Activated CD4-positive, alpha-beta T cell treated with anti-CD3 and anti-CD28 coated beads, Interleukin-2, amount 10 ng/mL, durations not matched to agents 24 days and 14 days (primary cell): ENCODE results near the gene GGN. TPM values are rescaled to one million over a fixed set of nuclear protein-coding genes. Genes with fewer than 3 reads are reported as not detected.

Source experiments
- DNase-seq: peaks from one replicate; pipeline ENCODE4 v3.0.0; 2022
- H3K27ac Mint-ChIP-seq: one replicate; pipeline ENCODE4 v1.8.0; 2022; ENCODE audit warnings: mild to moderate bottlenecking, mixed read lengths
- H3K27me3 Mint-ChIP-seq: one replicate; pipeline ENCODE4 v1.8.0; 2022; ENCODE audit warnings: mixed read lengths
- H3K36me3 Mint-ChIP-seq: one replicate; pipeline ENCODE4 v1.8.0; 2022; ENCODE audit warnings: low read depth, mild to moderate bottlenecking, mixed read lengths
- H3K4me1 Mint-ChIP-seq: one replicate; pipeline ENCODE4 v1.8.0; 2021; ENCODE audit warnings: mixed read lengths
- H3K4me3 Mint-ChIP-seq: one replicate; pipeline ENCODE4 v1.8.0; 2022; ENCODE audit warnings: mild to moderate bottlenecking, moderate library complexity, mixed read lengths
- H3K9me3 Mint-ChIP-seq: one replicate; pipeline ENCODE4 v1.8.0; 2021; ENCODE audit warnings: mixed read lengths
- intact Hi-C: fragments of 100-400 bp; cut with micrococcal nuclease; formaldehyde crosslinking; loops from one replicate; pipeline ENCODE4 v1.15.1; 2023
- total RNA-seq: library from RNA; stranded (reverse); gene quantifications from 2 replicates; pipeline ENCODE4 v1.2.3, GENCODE V29; 2022

The GGN gene
- total RNA-seq, 1 donor from 2014 or later, result 1.0 TPM

GRCh38 chr19:38388349-38389100 is 691 bp upstream of the GGN start, which contains the start of gene SPRED3:
Gene SPRED3, plus strand, starts transcription at chr19:38388697. Its CDS starts 1,606 bp downstream, at chr19:38390303.
- Mint-ChIP-seq H3K36me3 (peaks cover 17% of the 10 kb centered on the region), H3K4me1 (peaks cover 19% of the 10 kb centered on the region), H3K27me3 (peaks cover 24% of the 10 kb centered on the region), H3K9me3 (no peaks in the 10 kb centered on the region), H3K4me3 (peak within 1 kb of the TSS; percentile 90), H3K27ac (peak within 1 kb of the TSS; percentile 72)
- intact Hi-C loops, result loop anchor here (1.0 kb wide), 1 partner anchor 52 kb away; no protein-coding TSS in a partner anchor
- DNase-seq, result no peak

DNA sequence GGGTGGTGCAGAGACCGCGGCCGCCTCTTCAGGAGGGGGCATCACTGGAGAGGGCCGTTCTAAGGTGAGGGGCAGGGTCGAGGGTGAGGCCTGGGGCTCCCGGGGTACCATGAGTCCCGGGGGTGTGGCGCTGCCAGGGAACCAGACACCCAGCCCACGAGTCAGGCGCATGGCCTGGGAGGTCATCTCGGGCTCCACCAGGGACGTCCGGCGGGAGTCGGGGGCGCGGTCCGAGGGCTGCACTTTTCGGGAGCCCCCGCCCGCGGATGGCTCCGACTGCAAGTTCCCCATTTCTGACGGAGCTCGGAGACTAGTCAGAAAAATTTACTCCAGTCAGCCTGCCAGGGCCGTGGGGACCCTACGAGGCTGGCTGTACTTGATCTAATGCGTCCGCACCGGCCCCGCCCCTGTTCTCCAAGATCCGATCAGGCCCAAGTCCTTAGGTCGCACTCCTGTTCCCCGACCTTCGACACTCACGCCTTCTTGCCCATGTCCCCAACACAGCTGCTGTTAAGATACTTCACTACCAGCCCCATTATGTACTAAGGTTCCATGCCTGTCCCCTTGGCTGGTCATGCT is 774 bp downstream of the GGN start:
- intact Hi-C loops, result loop anchor here (1.0 kb wide), 1 partner anchor 13 kb away; the partner anchor contains the start of gene PSMD8
- Mint-ChIP-seq H3K36me3 (peaks cover 27% of the 10 kb centered on the region), H3K27me3 (peaks cover 21% of the 10 kb centered on the region), H3K4me3 (peak overlapping the region; percentile 90), H3K27ac (peak overlapping the region; percentile 39), H3K9me3 (no peaks in the 10 kb centered on the region), H3K4me1 (peaks cover 14% of the 10 kb centered on the region)
- no peak for DNase-seq

- H3K27me3 Mint-ChIP-seq, result peaks cover 19% of the 10 kb centered on the region
- intact Hi-C loops, result no loop called here
- peaks cover 33% of the 10 kb centered on the region for H3K36me3 Mint-ChIP-seq
- no peak overlapping the region for H3K27ac Mint-ChIP-seq
- peak overlapping the region; percentile 23 for H3K4me3 Mint-ChIP-seq
- peaks cover 14% of the 10 kb centered on the region for H3K4me1 Mint-ChIP-seq
- DNase-seq, result no peak
- no peaks in the 10 kb centered on the region for H3K9me3 Mint-ChIP-seq
These were observed 1.4 kb downstream of the GGN start for GRCh38 chr19:38386300-38386970.

- Mint-ChIP-seq H3K27me3 (peaks cover 13% of the 10 kb centered on the region), H3K4me3 (no peak overlapping the region), H3K9me3 (no peaks in the 10 kb centered on the region), H3K36me3 (peaks cover 38% of the 10 kb centered on the region), H3K27ac (no peak overlapping the region), H3K4me1 (peaks cover 14% of the 10 kb centered on the region)
- DNase-seq, result no peak
- intact Hi-C loops, result no loop called here
These were observed 2.0 kb downstream of the GGN start for GRCh38 chr19:38385804-38386257.

DNA sequence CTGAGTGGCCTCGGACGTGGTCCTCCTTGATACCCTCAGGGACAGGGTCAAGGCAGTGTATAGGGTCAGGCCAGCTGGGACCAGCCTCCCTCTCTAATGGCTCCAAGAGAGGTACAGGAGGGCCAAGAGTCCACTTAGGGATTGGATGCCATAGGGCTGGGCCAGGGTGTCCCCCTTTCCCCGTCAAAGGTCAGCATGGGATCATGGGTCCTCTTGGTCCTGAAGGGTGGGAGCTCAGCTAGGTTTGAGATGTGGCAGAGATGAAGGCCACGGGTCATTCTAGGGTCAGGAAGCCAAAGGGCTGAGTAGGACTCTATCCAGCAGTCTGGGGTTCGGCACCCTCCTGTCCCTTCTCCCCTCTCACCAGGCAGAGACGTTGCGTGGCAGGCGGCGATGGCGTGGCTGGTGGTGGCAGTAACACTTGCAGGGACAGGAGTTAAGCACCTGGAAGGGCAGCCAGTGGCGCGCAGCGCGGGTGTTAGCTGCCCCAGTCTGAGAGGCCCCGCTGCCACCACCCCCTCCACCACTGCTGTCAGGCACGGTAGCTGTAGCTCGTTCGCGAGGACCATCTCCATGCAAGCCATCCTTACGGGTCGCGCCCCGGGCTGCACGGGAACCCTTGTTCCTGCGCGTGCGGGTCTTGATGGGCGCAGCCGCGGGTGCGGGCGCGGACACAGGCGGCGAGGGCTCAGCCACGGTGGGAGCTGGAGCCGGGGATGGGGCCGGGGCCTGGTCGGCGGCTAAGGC is 2.6 kb downstream of the GGN start:
- H3K27me3 Mint-ChIP-seq, result peaks cover 11% of the 10 kb centered on the region
- H3K36me3 Mint-ChIP-seq, result peaks cover 44% of the 10 kb centered on the region
- H3K4me1 Mint-ChIP-seq, result peaks cover 16% of the 10 kb centered on the region
- peak overlapping the region; percentile 19 for H3K4me3 Mint-ChIP-seq
- intact Hi-C loops, result no loop called here
- H3K9me3 Mint-ChIP-seq, result no peaks in the 10 kb centered on the region
- no peak for DNase-seq
- no peak overlapping the region for H3K27ac Mint-ChIP-seq

GRCh38 chr19:38384209-38385027 is 3.4 kb downstream of the GGN start:
- Mint-ChIP-seq H3K27me3 (peaks cover 6% of the 10 kb centered on the region), H3K36me3 (peaks cover 48% of the 10 kb centered on the region), H3K4me1 (peaks cover 15% of the 10 kb centered on the region), H3K4me3 (no peak overlapping the region), H3K9me3 (no peaks in the 10 kb centered on the region), H3K27ac (no peak overlapping the region)
- DNase-seq, result no peak
- intact Hi-C loops, result no loop called here

DNA sequence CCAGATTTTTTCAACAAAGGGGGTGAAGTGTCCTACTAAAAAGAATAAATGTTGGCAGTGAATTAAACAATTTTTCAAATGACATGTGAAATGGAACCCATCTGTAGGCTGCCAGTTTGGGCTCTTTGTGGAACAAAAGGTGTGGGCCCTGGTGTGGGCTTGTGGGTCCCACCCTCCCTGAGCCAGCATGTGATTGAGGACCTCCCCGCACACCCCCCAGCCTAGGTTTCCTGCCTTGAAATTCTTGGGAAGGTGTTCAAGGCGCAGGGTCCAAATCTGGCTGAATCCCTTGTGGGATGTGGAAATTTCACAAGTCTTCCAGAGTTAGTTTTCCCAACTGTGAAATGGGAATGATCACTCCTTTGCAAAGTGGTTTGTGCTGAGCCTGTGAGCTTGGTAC is 4.1 kb downstream of the GGN start:
- no peak for DNase-seq
- Mint-ChIP-seq H3K27me3 (peaks cover 4% of the 10 kb centered on the region), H3K36me3 (peaks cover 54% of the 10 kb centered on the region), H3K27ac (no peak overlapping the region), H3K9me3 (no peaks in the 10 kb centered on the region), H3K4me3 (no peak overlapping the region), H3K4me1 (peaks cover 13% of the 10 kb centered on the region)
- intact Hi-C loops, result no loop called here

DNA sequence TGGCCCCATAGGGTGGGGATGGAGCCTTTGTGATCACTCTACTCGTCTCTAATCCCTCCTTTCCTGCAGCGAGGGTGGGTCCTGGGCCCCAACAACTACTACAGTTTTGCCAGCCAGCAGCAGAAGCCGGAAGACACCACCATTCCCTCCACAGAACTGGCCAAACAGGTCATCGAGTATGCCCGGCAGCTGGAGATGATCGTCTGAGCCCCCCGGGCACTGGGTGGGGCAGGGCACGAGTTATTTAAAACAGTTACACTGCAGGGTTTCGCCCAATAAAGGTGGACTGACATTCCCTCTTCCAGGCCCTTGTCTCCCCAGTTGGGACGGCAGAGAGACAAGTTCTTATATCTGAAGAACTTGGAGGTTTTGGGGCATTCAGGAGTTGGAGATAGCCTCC is 4.7 kb downstream of the GGN start:
- no peak for DNase-seq
- Mint-ChIP-seq H3K27me3 (peaks cover 3% of the 10 kb centered on the region), H3K4me3 (no peak overlapping the region), H3K27ac (no peak overlapping the region), H3K4me1 (peaks cover 12% of the 10 kb centered on the region), H3K36me3 (peaks cover 54% of the 10 kb centered on the region), H3K9me3 (no peaks in the 10 kb centered on the region)
- intact Hi-C loops, result no loop called here

- Mint-ChIP-seq H3K27me3 (no peaks in the 10 kb centered on the region), H3K4me1 (peaks cover 11% of the 10 kb centered on the region), H3K4me3 (no peak overlapping the region), H3K36me3 (peaks cover 61% of the 10 kb centered on the region), H3K27ac (no peak overlapping the region), H3K9me3 (no peaks in the 10 kb centered on the region)
- intact Hi-C loops, result no loop called here
- no peak for DNase-seq
These were observed 6.7 kb downstream of the GGN start for GRCh38 chr19:38381138-38381537.

- no peaks in the 10 kb centered on the region for H3K9me3 Mint-ChIP-seq
- no peaks in the 10 kb centered on the region for H3K27me3 Mint-ChIP-seq
- peaks cover 24% of the 10 kb centered on the region for H3K4me1 Mint-ChIP-seq
- no peak overlapping the region for H3K4me3 Mint-ChIP-seq
- no peak for DNase-seq
- intact Hi-C loops, result no loop called here
- H3K27ac Mint-ChIP-seq, result no peak overlapping the region
- peaks cover 61% of the 10 kb centered on the region for H3K36me3 Mint-ChIP-seq
These were observed 9.0 kb downstream of the GGN start for GRCh38 chr19:38378866-38379265.

GRCh38 chr19:38377052-38377451 is 10.8 kb downstream of the GGN start:
- Mint-ChIP-seq H3K27me3 (no peaks in the 10 kb centered on the region), H3K4me1 (peaks cover 24% of the 10 kb centered on the region), H3K36me3 (peaks cover 48% of the 10 kb centered on the region), H3K4me3 (peak overlapping the region; percentile 100), H3K9me3 (no peaks in the 10 kb centered on the region), H3K27ac (no peak overlapping the region)
- intact Hi-C loops, result no loop called here
- no peak for DNase-seq

- intact Hi-C loops, result no loop called here
- peak overlapping the region; percentile 45 for H3K27ac Mint-ChIP-seq
These were observed 11.3 kb downstream of the GGN start for GRCh38 chr19:38376576-38376975.

DNA sequence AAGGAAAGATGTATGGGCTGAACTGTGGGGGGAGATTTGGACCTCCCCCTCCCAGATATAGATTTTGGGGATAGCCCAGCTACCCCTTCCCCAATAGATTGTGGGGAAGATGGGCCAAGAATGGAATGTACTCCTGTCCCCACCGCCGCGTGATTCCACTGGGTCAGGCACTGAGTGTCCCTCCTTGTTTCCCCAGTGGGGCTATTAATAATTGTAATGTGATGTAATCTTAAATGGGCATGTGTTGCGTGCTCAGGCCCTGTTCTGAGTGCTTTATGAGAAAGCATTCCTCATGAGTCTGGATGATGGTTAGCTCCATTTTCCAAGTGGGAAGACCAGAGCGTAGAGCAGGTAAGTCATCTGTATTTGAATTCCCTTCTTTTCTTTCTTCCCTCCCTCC is 12.1 kb downstream of the GGN start:
- no peak for DNase-seq
- intact Hi-C loops, result loop anchor here (1.0 kb wide), 1 partner anchor 244 kb away; the partner anchor contains the start of gene EIF3K
- no peaks in the 10 kb centered on the region for H3K9me3 Mint-ChIP-seq
- peaks cover 24% of the 10 kb centered on the region for H3K4me1 Mint-ChIP-seq
- peaks cover 36% of the 10 kb centered on the region for H3K36me3 Mint-ChIP-seq
- peak overlapping the region; percentile 98 for H3K27ac Mint-ChIP-seq
- H3K27me3 Mint-ChIP-seq, result no peaks in the 10 kb centered on the region
- peak overlapping the region; percentile 100 for H3K4me3 Mint-ChIP-seq

More at GRCh38 chr19:38376576-38376975, 11.3 kb downstream of the GGN start:
- Mint-ChIP-seq H3K4me3 (peak overlapping the region; percentile 100), H3K4me1 (peaks cover 24% of the 10 kb centered on the region), H3K36me3 (peaks cover 43% of the 10 kb centered on the region), H3K9me3 (no peaks in the 10 kb centered on the region), H3K27me3 (no peaks in the 10 kb centered on the region)
- no peak for DNase-seq
